ENCODE data around the gene TRPC1.

DNA sequence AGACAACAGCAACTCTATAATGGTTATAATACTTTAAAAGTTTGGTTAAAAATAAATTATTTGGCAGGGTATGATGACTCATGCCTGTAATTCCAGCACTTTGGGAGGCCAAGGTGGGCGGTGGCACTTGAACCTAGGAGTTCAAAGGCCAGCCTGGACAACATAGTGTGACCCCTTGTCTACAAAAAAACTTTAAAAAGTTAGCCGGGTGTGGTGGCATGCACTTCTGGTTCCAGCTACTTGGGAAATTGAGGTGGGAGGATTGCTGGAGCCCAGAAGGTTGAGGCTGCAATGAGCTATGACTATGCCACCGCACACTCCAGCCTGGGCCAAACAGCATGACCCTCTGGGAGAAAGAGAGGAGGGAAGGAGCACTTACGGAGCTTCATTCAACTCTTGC, 7.7 kb upstream of the TRPC1 start:
- TF ChIP-seq, protein P1, sequence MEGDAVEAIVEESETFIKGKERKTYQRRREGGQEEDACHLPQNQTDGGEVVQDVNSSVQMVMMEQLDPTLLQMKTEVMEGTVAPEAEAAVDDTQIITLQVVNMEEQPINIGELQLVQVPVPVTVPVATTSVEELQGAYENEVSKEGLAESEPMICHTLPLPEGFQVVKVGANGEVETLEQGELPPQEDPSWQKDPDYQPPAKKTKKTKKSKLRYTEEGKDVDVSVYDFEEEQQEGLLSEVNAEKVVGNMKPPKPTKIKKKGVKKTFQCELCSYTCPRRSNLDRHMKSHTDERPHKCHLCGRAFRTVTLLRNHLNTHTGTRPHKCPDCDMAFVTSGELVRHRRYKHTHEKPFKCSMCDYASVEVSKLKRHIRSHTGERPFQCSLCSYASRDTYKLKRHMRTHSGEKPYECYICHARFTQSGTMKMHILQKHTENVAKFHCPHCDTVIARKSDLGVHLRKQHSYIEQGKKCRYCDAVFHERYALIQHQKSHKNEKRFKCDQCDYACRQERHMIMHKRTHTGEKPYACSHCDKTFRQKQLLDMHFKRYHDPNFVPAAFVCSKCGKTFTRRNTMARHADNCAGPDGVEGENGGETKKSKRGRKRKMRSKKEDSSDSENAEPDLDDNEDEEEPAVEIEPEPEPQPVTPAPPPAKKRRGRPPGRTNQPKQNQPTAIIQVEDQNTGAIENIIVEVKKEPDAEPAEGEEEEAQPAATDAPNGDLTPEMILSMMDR (IDR thresholded peaks at IDR 0.05; ENCODE audit: insufficient read depth, low read length, poor library complexity, severe bottlenecking): no peak
- no peak for TF ChIP-seq EZH2phosphoT487 (conservative IDR thresholded peaks at IDR 0.05; ENCODE audit: low read length)
